ENCODE data around the gene ZP2.

GRCh38 chr16:21217121-21217520 lies 5.7 kb upstream of the ZP2 start:
- TF ChIP-seq POLR2A (IDR thresholded peaks at IDR 0.05; ENCODE audit: extremely low read depth, insufficient read length) (no peak), CTCF (IDR thresholded peaks at IDR 0.05; ENCODE audit: low read depth, low read length) (no peak), MAX (IDR thresholded peaks at IDR 0.05; ENCODE audit: low read depth, low read length) (no peak), MYC (IDR thresholded peaks at IDR 0.05; ENCODE audit: low read depth, low read length) (no peak)
